Kidney (tissue), 14 donors: ENCODE data around the gene FZD8. TPM values are rescaled to one million over a fixed set of nuclear protein-coding genes. Genes with fewer than 3 reads are reported as not detected.
A peak's percentile ranks its signal among the peaks of the same experiment; 100 is the strongest.

Experiments
- DNase-seq, 5 donors: peaks; one replicate each; pipeline ENCODE4 v3.0.0-alpha.2; 2013 to 2020
- FAIRE-seq: peaks from 2 replicates; lab custom pipeline; 2012; peaks lifted over from hg19 to GRCh38; lab: Jason Lieb, UNC
- H3K27ac ChIP-seq, 2 donors: one replicate each; pipeline ENCODE4 v1.7.0; 2013; ENCODE audit warnings: low read depth in 2 of 2, low read length in 2 of 2, inconsistent platforms in 1 of 2
- H3K27me3 ChIP-seq: one replicate; pipeline ENCODE4 v1.7.1; 2013; ENCODE audit warnings: low read length, inconsistent platforms; ENCODE audit not compliant: control insufficient read depth, insufficient read depth
- H3K36me3 ChIP-seq, 3 donors: one replicate each; pipeline versions ENCODE4 v1.7.0 to v1.7.1; 2013; ENCODE audit warnings: low read length in 3 of 3, control low read depth in 1 of 3, inconsistent platforms in 1 of 3; ENCODE audit not compliant: insufficient read depth in 3 of 3, control insufficient read depth in 2 of 3
- H3K4me1 ChIP-seq, 3 donors: one replicate each; pipeline versions ENCODE4 v1.7.0 to v1.7.1; 2013; ENCODE audit warnings: low read length in 3 of 3, inconsistent platforms in 1 of 3, low read depth in 1 of 3; ENCODE audit not compliant: control insufficient read depth in 2 of 3, insufficient read depth in 2 of 3
- H3K4me3 ChIP-seq, 3 donors: one replicate each; pipeline versions ENCODE4 v1.7.0 to v1.8.1; 2013; ENCODE audit warnings: low read length in 3 of 3, control low read depth in 1 of 3, inconsistent platforms in 1 of 3
- H3K9ac ChIP-seq, 3 donors: one replicate each; pipeline versions ENCODE4 v1.7.0 to v1.7.1; 2013; ENCODE audit warnings: low read length in 3 of 3, control low read depth in 1 of 3, inconsistent platforms in 1 of 3
- H3K9me3 ChIP-seq, 3 donors: one replicate each; pipeline versions ENCODE4 v1.7.0 to v1.7.1; 2013; ENCODE audit warnings: low read length in 3 of 3, control low read depth in 1 of 3, inconsistent platforms in 1 of 3; ENCODE audit not compliant: control insufficient read depth in 2 of 3, insufficient read depth in 1 of 3
- intact Hi-C: fragments of 100-400 bp; cut with DNase I; formaldehyde crosslinking; loops from one replicate; pipeline ENCODE4 v1.11.1; 2022
- polyA plus RNA-seq: library from polyadenylated mRNA; stranded (reverse); fragments of 350-450 nt; fragmentation: Illumina TruSeq; extraction: RNeasy Lipid Tissue Mini Kit (QIAGEN cat#74804); gene quantifications from one replicate; pipeline ENCODE4 v1.2.3, GENCODE V29; 2014; ENCODE audit warnings: low read depth, low replicate concordance; ENCODE audit not compliant: insufficient read depth
- total RNA-seq: library from RNA; stranded (reverse); fragmentation: NEBNext Ultra II Directional; extraction: Animal tissue kit (Norgen Biotek cat#: 25700); gene quantifications from one replicate; pipeline ENCODE4 v1.2.1, GENCODE V29; 2021
- TF ChIP-seq, protein P1 (sequence below): IDR thresholded peaks from 3 replicates; pipeline ENCODE4 v1.5.1; 2012; ENCODE audit warnings: mild to moderate bottlenecking, moderate library complexity, borderline replicate concordance; ENCODE audit not compliant: insufficient read depth; ENCODE audit errors: extremely low read depth
- donor health status: control.
- donor health status: control.
- donor health status: control.
- donor health status: control.
- donor health status: control.
- donor health status: DM: yes; HTN: yes; CAD: no.
- donor health status: Normal renal cell carcinoma (clear cell type).

Gene FZD8
- total and polyA plus RNA-seq, 2 donors from 2014 or later = 10.8 to 18.8 TPM

DNA sequence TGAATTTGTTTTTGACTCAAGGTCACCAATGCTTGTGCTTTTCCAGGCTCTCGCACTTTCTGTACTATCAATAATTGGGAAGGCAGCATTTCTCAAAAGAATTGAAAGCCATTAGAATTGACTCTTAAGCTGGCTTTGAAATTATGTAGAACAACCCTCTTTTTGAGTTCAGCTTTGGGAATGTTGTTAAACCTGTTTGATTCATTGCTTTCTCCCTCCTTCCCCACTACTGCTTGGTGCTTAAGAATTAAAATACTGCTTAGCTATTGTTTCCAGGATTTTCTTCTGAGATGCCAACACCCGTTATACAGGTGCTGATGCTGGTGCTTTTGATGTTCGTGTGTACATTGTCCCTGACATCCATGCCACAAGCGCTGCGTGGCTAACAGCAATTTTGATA, 15.5 kb upstream of the FZD8 start:
- Histone ChIP-seq H3K9ac (no peak overlapping the region), H3K27me3 (no peaks in the 10 kb centered on the region), H3K4me1 (no peaks in the 10 kb centered on the region), H3K36me3 (no peaks in the 10 kb centered on the region), H3K9me3 (no peaks in the 10 kb centered on the region), H3K27ac (no peak overlapping the region), H3K4me3 (no peak overlapping the region)
- intact Hi-C loops = no loop called here
- no peak for FAIRE-seq
- DNase-seq = peak in 2 of 5 donors; percentile 52 to 53
- TF ChIP-seq, protein P1, sequence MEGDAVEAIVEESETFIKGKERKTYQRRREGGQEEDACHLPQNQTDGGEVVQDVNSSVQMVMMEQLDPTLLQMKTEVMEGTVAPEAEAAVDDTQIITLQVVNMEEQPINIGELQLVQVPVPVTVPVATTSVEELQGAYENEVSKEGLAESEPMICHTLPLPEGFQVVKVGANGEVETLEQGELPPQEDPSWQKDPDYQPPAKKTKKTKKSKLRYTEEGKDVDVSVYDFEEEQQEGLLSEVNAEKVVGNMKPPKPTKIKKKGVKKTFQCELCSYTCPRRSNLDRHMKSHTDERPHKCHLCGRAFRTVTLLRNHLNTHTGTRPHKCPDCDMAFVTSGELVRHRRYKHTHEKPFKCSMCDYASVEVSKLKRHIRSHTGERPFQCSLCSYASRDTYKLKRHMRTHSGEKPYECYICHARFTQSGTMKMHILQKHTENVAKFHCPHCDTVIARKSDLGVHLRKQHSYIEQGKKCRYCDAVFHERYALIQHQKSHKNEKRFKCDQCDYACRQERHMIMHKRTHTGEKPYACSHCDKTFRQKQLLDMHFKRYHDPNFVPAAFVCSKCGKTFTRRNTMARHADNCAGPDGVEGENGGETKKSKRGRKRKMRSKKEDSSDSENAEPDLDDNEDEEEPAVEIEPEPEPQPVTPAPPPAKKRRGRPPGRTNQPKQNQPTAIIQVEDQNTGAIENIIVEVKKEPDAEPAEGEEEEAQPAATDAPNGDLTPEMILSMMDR = no peak

DNA sequence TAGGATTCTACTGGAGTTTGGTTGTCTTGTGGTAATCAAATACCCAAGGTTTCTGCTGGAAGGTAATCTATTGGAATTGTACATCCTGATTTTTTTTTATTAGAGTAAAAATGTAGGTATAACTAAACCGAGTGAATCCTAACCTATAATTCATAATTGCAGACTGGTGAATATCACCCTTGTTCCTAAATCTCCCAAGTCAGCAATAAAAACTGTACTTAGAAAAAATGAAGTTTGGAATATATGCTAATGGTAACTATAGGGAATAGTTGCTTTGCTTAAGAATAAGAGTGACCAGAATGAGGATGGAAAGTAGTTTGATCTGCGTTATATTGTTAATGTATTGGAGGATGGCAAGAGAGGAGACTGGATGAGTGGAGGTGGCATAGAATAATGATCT, 10.7 kb upstream of the FZD8 start:
- FAIRE-seq = no peak
- DNase-seq = no peak
- intact Hi-C loops = no loop called here
- Histone ChIP-seq H3K36me3 (no peaks in the 10 kb centered on the region), H3K27me3 (no peaks in the 10 kb centered on the region), H3K4me3 (no peak overlapping the region), H3K4me1 (peaks cover 0 to 3% (median 0%) of the 10 kb centered on the region in 3 donors), H3K9me3 (no peaks in the 10 kb centered on the region), H3K27ac (no peak overlapping the region), H3K9ac (no peak overlapping the region)
- TF ChIP-seq, protein P1 = no peak

DNA sequence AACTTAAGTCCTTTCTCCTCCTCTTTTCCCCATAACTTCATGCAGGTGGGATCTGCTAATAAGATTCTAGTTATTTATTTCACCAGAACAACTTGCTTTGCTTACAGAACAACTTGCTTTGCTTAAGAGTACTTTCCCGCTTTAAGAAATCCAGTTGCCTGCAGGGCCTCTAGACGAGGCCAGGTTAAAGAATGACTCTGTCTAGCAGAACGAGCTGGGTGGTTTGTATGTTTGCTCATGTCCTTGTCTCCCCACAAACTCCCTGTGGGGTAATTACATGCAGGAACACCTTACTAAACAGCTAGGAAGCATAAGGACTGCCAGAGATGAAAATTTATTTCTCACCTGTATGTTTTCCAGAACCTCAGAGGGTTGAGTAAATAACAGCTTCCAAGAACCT, 8.8 kb upstream of the FZD8 start:
- DNase-seq (no peak), FAIRE-seq (no peak)
- H3K4me1 ChIP-seq = peaks cover 0 to 3% (median 0%) of the 10 kb centered on the region in 3 donors
- no peaks in the 10 kb centered on the region for H3K36me3 ChIP-seq
- TF ChIP-seq, protein P1 = no peak
- no peak overlapping the region for H3K9ac ChIP-seq
- H3K27ac ChIP-seq = no peak overlapping the region
- H3K9me3 ChIP-seq = no peaks in the 10 kb centered on the region
- H3K27me3 ChIP-seq = no peaks in the 10 kb centered on the region
- no peak overlapping the region for H3K4me3 ChIP-seq
- intact Hi-C loops = no loop called here
